ENCODE results near the gene PSMA6. TPM values are rescaled to one million over a fixed set of nuclear protein-coding genes. Genes with fewer than 3 reads are reported as not detected.
A peak's percentile ranks its signal among the peaks of the same experiment; 100 is the strongest.

The PSMA6 gene
- total RNA-seq, 4 donors from 2014 or later: 95.6 to 244 (median 169) TPM

DNA sequence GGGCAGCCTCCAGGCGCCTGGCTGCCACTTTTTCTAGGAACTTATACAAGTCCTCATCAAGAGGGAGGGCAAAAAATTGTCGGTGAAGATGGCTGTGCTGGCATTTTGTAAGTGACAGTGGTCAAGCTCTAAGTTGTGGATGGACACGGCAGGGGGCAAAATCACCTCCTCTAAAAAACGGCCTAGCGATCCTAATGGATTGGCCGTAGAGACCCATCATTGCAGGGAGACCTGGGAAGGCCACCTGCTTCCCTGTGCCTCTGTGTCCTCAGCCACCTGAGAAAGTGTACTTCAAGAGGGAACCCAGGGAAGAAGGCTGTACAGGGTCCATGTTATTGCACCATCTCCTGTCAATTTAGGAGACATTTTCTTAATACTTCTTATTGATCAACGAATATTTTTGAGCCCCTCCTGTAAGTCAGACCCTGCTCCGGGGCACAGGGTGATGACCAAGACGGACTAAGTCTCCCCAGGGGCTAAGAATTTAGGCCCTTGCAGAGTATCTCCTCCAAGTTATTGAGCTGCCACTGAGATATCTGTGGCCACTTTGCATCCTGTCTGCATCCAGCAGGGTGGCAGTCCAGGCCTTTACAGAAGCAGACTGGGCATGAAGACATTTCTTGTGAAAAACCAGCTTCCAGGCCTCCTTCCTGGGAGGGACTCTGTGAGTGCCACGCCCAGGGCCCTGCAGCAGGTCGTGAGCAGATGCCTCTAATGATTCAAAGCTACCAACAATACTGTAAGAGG lies 40.5 kb downstream of the PSMA6 start:
- WGBS, 2 donors: 39 to 55% methylated on average over 8 to 9 of the region's 11 CpGs
- H3K9me3 ChIP-seq: no peaks in the 10 kb centered on the region
- TF ChIP-seq, protein P1, sequence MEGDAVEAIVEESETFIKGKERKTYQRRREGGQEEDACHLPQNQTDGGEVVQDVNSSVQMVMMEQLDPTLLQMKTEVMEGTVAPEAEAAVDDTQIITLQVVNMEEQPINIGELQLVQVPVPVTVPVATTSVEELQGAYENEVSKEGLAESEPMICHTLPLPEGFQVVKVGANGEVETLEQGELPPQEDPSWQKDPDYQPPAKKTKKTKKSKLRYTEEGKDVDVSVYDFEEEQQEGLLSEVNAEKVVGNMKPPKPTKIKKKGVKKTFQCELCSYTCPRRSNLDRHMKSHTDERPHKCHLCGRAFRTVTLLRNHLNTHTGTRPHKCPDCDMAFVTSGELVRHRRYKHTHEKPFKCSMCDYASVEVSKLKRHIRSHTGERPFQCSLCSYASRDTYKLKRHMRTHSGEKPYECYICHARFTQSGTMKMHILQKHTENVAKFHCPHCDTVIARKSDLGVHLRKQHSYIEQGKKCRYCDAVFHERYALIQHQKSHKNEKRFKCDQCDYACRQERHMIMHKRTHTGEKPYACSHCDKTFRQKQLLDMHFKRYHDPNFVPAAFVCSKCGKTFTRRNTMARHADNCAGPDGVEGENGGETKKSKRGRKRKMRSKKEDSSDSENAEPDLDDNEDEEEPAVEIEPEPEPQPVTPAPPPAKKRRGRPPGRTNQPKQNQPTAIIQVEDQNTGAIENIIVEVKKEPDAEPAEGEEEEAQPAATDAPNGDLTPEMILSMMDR (IDR thresholded peaks at IDR 0.05): peak in 1 of 6 experiments; percentile 10
- TF ChIP-seq POLR2A (IDR thresholded peaks at IDR 0.05): no peak
- DNase-seq: no peak
- H3K27ac ChIP-seq: peak overlapping the region; percentile 81 to 94 (median 88)
- H3K4me1 ChIP-seq: peaks cover 59 to 85% (median 61%) of the 10 kb centered on the region in 3 donors
- intact Hi-C loops (cut with DNase I): no loop called here
- no peaks in the 10 kb centered on the region for H3K36me3 ChIP-seq
- H3K27me3 ChIP-seq: no peaks in the 10 kb centered on the region
- H3K4me3 ChIP-seq: no peak overlapping the region

GRCh38 chr14:35333264-35333730 lies 41.1 kb downstream of the PSMA6 start:
- DNase-seq: no peak
- Histone ChIP-seq H3K4me1 (peaks cover 63 to 91% (median 67%) of the 10 kb centered on the region in 3 donors), H3K27ac (peak overlapping the region; percentile 78 to 94 (median 88)), H3K4me3 (no peak overlapping the region), H3K9me3 (no peaks in the 10 kb centered on the region), H3K27me3 (no peaks in the 10 kb centered on the region), H3K36me3 (no peaks in the 10 kb centered on the region)
- 0 to 21% methylated on average over 1 to 5 of the region's 8 CpGs for WGBS, 2 donors
- intact Hi-C loops (cut with DNase I): no loop called here
- TF ChIP-seq POLR2A (IDR thresholded peaks at IDR 0.05): no peak
- TF ChIP-seq, protein P1 (IDR thresholded peaks at IDR 0.05): no peak

- no peak overlapping the region for H3K4me3 ChIP-seq
- WGBS, 2 donors: 81 to 85% methylated on average over 5 to 14 of the region's 15 CpGs
- H3K36me3 ChIP-seq: no peaks in the 10 kb centered on the region
- DNase-seq: no peak
- H3K27me3 ChIP-seq: no peaks in the 10 kb centered on the region
- H3K4me1 ChIP-seq: peaks cover 68 to 93% (median 71%) of the 10 kb centered on the region in 3 donors
- no peak for TF ChIP-seq POLR2A (IDR thresholded peaks at IDR 0.05)
- TF ChIP-seq, protein P1 (IDR thresholded peaks at IDR 0.05): no peak
- intact Hi-C loops (cut with DNase I): no loop called here
- no peaks in the 10 kb centered on the region for H3K9me3 ChIP-seq
- peak overlapping the region; percentile 78 to 94 (median 88) for H3K27ac ChIP-seq
Observed at GRCh38 chr14:35333797-35334743, 41.9 kb downstream of the PSMA6 start.

DNA sequence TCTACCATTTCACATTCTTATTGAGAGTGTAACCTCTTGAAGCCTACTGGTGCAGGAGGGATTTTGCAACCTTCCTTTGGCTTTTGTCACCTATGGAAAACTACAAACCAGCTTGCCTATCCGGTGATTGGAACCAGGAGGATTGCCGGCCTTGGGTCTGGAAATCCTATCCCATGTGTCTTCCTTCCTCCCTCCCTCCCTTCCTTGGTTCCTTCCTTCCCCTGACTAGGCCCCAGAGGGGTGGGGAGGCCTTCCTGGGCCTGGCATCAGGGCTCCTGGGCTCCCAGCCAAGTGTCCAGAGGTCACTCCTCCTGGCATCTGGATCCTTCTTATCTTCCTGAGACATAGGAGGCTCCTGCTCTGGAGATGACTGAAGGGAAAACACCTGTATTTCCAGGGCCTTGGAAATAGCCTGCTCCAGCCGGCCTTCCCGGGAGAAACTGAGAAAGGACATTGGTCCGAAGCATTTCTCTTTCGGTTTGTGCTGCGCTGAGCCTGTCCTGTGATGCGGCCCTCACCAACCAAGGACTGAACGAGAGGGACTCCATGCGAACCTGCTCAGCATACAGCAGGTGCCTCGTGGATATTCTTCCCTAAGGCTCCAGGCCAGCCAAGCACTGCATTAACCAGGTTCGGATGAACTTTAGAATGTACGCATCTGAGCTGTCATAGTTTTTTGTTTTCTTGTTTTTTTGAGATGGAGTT lies 43.4 kb downstream of the PSMA6 start:
- H3K4me1 ChIP-seq: peaks cover 83 to 100% (median 86%) of the 10 kb centered on the region in 3 donors

More for the DNA sequence above, 43.4 kb downstream of the PSMA6 start:
- no peak for DNase-seq
- Histone ChIP-seq H3K27ac (peak overlapping the region; percentile 84 to 94 (median 90)), H3K4me3 (peak overlapping the region in 1 of 4 donors; percentile 6), H3K36me3 (no peaks in the 10 kb centered on the region), H3K27me3 (no peaks in the 10 kb centered on the region), H3K9me3 (no peaks in the 10 kb centered on the region)
- intact Hi-C loops (cut with DNase I): loop anchor here (2.0 to 5.0 kb wide), 2 partner anchors 37 to 67 kb away; partner anchors contain the start of gene NFKBIA
- 76 to 78% methylated on average over 6 to 11 of the region's 13 CpGs for WGBS, 2 donors
- TF ChIP-seq, protein P1 (IDR thresholded peaks at IDR 0.05): no peak
- no peak for TF ChIP-seq POLR2A (IDR thresholded peaks at IDR 0.05)
